Ascending aorta (tissue), 2 donors: Measurements from ENCODE around the gene GRAMD1A. TPM values are rescaled to one million over a fixed set of nuclear protein-coding genes. Genes with fewer than 3 reads are reported as not detected.
A peak's percentile ranks its signal among the peaks of the same experiment; 100 is the strongest.
"Not testable (repeated sequence)": the region's sequence is repeated elsewhere in the genome, so short reads cannot be mapped to it uniquely, and the experiment has no call there.

Experiments used
- DNase-seq, 2 donors: peaks; one replicate each; pipeline ENCODE4 v3.0.0-alpha.2; 2019; ENCODE audit warnings: low spot score in 2 of 2
- H3K27ac ChIP-seq, 2 donors: fragments of 200-600 bp; sonication (generic); one replicate each; pipeline ENCODE4 v1.5.1; 2016 to 2017; ENCODE audit warnings: mild to moderate bottlenecking in 1 of 2
- H3K27me3 ChIP-seq: fragments of 200-600 bp; sonication (generic); one replicate; pipeline ENCODE4 v1.5.1; 2017
- H3K36me3 ChIP-seq, 2 donors: fragments of 200-600 bp; sonication (generic); one replicate each; pipeline ENCODE4 v1.5.1; 2016
- H3K4me1 ChIP-seq, 2 donors: fragments of 200-600 bp; sonication (generic); one replicate each; pipeline ENCODE4 v1.5.1; 2016 to 2017; ENCODE audit warnings: mild to moderate bottlenecking in 1 of 2
- H3K4me3 ChIP-seq, 2 donors: fragments of 200-600 bp; sonication (generic); one replicate each; pipeline ENCODE4 v1.5.1; 2016 to 2017; ENCODE audit warnings: mild to moderate bottlenecking in 1 of 2
- H3K9me3 ChIP-seq, 2 donors: fragments of 200-600 bp; sonication (generic); one replicate each; pipeline ENCODE4 v1.5.1; 2016
- CTCF ChIP-seq, 3 experiments: fragments of 200-600 bp in 2 of 3; fragments of 450-650 bp in 1 of 3; sonication (generic) in 2 of 3; IDR thresholded peaks; one replicate each; pipeline ENCODE4 v1.5.1; 2016 to 2019; ENCODE audit warnings: antibody characterized with exemption in 3 of 3, mild to moderate bottlenecking in 1 of 3, moderate library complexity in 1 of 3
- intact Hi-C: fragments of 100-400 bp; cut with DNase I; formaldehyde crosslinking; loops from one replicate; pipeline ENCODE4 v1.15.1; 2023
- total RNA-seq: library from RNA; depleted of rRNA; stranded (reverse); fragments of >200 nt; gene quantifications from one replicate; pipeline ENCODE4 v1.1.0, GENCODE V29; 2016

The GRAMD1A gene
- total RNA-seq, 1 donor from 2014 or later = 103 TPM

GRCh38 chr19:35006342-35006998 lies 6.3 kb downstream of the GRAMD1A start:
- TF ChIP-seq CTCF (IDR thresholded peaks at IDR 0.05) = no peak
- H3K4me1 ChIP-seq = peaks cover 5 to 6% of the 10 kb centered on the region in 2 donors
- peak overlapping the region; percentile 34 to 60 for H3K27ac ChIP-seq
- H3K27me3 ChIP-seq = no peaks in the 10 kb centered on the region
- DNase-seq = no peak
- H3K9me3 ChIP-seq = no peaks in the 10 kb centered on the region
- no peak overlapping the region for H3K4me3 ChIP-seq
- H3K36me3 ChIP-seq = peaks cover 28 to 31% of the 10 kb centered on the region in 2 donors
- intact Hi-C loops = no loop called here

DNA sequence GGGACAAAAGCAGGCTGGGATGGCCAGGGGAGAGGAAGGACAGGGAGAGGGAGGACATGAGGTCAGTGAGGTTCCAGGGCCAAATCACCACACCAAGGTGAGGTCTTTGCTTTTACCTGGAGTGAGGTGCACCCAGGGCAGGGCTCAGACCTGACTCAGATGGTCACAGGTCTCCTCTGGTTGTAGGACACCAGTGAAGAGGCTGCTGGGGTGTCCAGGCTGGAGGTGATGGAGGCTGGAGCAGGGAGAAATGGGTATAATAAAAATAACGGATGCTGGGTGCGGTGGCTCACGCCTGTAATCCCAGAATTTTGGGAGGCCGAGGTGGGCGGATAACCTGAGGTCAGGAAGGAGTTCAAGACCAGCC lies 6.9 kb downstream of the GRAMD1A start:
- TF ChIP-seq CTCF (IDR thresholded peaks at IDR 0.05) = no peak
- Histone ChIP-seq H3K9me3 (no peaks in the 10 kb centered on the region), H3K4me3 (no peak overlapping the region), H3K27me3 (no peaks in the 10 kb centered on the region), H3K4me1 (peaks cover 2 to 6% of the 10 kb centered on the region in 2 donors), H3K27ac (peak overlapping the region; percentile 34 to 60), H3K36me3 (peaks cover 33 to 36% of the 10 kb centered on the region in 2 donors)
- no peak for DNase-seq
- intact Hi-C loops = no loop called here

- H3K27me3 ChIP-seq, DNase-seq, H3K9me3 ChIP-seq, intact Hi-C loops, H3K4me3 ChIP-seq, H3K4me1 ChIP-seq: not testable (repeated sequence)
- peak overlapping the region in 1 of 2 donors; percentile 41 for H3K27ac ChIP-seq
- peaks cover 33 to 37% of the 10 kb centered on the region in 2 donors for H3K36me3 ChIP-seq
Measured at GRCh38 chr19:35007427-35007826, 7.3 kb downstream of the GRAMD1A start.

- Histone ChIP-seq H3K27me3 (no peaks in the 10 kb centered on the region), H3K4me1 (peaks cover 2 to 4% of the 10 kb centered on the region in 2 donors), H3K27ac (peak overlapping the region; percentile 2 to 31), H3K9me3 (no peaks in the 10 kb centered on the region), H3K4me3 (no peak overlapping the region), H3K36me3 (peaks cover 30 to 41% of the 10 kb centered on the region in 2 donors)
- no peak for DNase-seq
- intact Hi-C loops = no loop called here
- no peak for TF ChIP-seq CTCF (IDR thresholded peaks at IDR 0.05)
Measured at GRCh38 chr19:35008891-35009341, 8.8 kb downstream of the GRAMD1A start.

- peak overlapping the region in 1 of 2 donors; percentile 2 for H3K27ac ChIP-seq
- peaks cover 2 to 4% of the 10 kb centered on the region in 2 donors for H3K4me1 ChIP-seq
- H3K4me3 ChIP-seq = no peak overlapping the region
- TF ChIP-seq CTCF (IDR thresholded peaks at IDR 0.05) = no peak
- no peak for DNase-seq
- intact Hi-C loops = no loop called here
- peaks cover 37 to 49% of the 10 kb centered on the region in 2 donors for H3K36me3 ChIP-seq
- H3K9me3 ChIP-seq = no peaks in the 10 kb centered on the region
- H3K27me3 ChIP-seq = no peaks in the 10 kb centered on the region
Measured at GRCh38 chr19:35009424-35010415, 9.6 kb downstream of the GRAMD1A start.
